Stimulated activated CD4-positive, alpha-beta T cell treated with anti-CD3 and anti-CD28 coated beads, Interleukin-2, amount 100 ng/mL, for 24 hours (primary cell): ENCODE results near the gene ADIPOR2.

Source experiments
- DNase-seq, 2 donors: peaks; one replicate each; pipeline ENCODE4 v3.0.0-alpha.2; 2020

The ADIPOR2 gene

DNA sequence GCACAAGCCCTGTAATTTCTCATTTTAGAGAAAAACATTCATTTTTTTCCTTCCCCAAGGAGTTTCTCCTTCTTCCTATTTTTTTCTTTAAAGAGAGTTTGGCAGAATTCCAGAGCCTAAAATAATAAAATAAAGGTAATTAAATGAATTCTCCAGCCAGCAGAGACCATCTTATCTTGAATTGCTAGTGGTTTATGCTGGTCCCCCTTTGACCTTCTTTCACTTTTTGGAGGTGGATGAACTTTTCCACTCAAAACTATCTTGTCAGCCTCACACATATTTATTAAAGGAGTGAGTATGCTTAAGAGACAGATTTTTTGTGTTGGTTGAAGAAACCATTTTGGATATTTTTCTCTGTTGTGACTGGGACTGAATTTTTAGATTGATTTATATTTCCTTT lies 47.6 kb downstream of the ADIPOR2 start:
- DNase-seq = no peak

GRCh38 chr12:1739368-1739767 lies 48.5 kb downstream of the ADIPOR2 start:
- no peak for DNase-seq

DNA sequence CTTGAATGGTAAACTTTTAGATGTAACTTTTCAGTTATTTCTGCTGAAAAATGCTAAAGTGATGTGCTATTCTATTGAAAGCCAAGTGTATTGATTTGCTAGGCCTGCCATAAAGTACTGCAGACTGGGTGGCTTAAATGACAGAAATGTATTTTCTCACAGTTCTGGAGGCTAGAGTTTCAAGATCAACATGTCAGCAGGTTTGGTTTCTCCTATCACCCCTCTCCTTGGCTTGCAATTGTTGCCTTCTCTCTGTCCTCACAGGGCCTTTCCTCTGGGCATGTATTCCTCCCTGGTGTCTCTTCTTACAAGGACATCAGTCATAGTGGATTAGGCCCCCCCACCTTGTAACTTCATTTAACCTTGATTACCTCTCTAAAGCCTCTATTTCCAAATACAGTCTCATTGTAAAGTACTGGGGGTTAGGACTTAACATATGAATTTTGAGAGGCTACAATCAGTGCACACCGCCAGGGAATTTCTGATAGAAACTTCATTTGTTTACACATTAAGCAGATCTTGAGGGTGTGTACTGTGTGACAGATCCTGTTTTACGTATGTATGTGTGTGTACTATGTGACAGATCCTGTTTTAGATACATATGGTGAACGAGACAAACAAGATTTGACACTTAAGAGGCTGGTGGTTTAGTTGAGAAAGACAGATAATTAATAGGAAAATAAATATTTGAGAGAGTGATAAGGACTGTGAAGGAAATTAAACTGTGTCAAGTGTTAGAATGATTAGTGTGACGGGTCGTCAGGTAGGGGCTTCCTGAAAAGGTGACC lies 49.5 kb downstream of the ADIPOR2 start:
- no peak for DNase-seq

GRCh38 chr12:1741154-1741949 lies 50.5 kb downstream of the ADIPOR2 start:
- DNase-seq = no peak

DNA sequence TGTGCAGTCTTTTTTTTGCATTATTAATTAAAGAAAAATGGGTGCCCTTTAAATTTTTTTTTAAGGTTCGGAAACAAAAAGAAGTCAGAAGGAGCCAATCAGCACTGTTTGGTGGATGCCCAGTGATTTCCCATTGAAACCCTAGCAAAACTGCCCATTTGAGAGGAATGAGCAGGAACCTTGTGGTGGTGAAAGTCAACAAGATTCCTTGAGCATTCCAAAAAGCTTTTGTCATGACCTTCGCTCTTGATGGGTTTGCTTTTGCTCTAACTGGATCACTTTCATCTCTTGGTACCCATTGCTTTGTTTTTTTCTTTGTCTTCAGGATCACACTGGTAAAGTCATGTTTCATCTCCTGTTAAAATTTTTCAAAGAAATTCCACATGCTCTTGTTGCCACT lies 54.1 kb downstream of the ADIPOR2 start:
- DNase-seq = no peak

DNA sequence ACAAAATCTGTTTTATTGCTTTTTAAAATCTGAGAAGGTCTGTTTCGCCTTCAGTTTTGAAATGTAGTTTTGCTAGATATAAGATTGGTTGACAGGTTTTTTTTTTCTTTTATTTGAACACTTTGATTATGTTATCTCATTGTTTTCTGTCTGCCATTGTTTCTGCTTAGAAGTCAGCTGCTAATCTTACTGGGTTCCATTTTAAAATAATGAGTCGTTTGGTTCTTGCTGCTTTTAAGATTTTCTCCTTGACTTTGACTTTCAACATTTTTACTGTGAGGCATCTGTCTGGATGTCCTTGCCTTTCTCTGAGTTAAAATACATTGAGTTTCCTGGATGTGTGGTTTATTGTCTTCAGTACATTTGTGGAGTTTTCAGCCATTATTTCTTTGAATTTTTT lies 56.7 kb downstream of the ADIPOR2 start:
- no peak for DNase-seq

DNA sequence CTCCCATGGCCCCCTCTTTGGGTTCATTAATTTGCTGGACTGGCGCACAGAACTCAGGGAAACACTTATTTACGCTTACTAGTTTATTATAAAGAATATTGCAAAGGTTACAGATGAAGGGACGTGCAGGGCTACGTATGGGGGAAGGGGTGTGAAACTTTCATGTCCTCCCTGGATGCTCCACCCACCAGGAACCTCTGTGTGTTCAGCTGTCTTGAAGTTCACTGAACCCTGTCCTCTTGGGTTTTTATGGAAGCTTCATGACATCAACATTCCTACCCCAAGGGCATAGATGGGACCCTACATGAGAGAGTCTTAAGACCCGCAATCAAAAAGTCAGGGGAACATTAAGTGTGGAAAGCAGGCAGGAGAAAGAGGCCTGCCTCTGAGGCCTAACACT lies 58.1 kb downstream of the ADIPOR2 start:
- no peak for DNase-seq

GRCh38 chr12:1750300-1750699 lies 59.4 kb downstream of the ADIPOR2 start:
- no peak for DNase-seq

GRCh38 chr12:1758376-1758775 lies 67.5 kb downstream of the ADIPOR2 start:
- DNase-seq = no peak

GRCh38 chr12:1758887-1759286 lies 68.0 kb downstream of the ADIPOR2 start:
- DNase-seq = no peak

GRCh38 chr12:1760566-1761382 lies 69.9 kb downstream of the ADIPOR2 start:
- DNase-seq = no peak

DNA sequence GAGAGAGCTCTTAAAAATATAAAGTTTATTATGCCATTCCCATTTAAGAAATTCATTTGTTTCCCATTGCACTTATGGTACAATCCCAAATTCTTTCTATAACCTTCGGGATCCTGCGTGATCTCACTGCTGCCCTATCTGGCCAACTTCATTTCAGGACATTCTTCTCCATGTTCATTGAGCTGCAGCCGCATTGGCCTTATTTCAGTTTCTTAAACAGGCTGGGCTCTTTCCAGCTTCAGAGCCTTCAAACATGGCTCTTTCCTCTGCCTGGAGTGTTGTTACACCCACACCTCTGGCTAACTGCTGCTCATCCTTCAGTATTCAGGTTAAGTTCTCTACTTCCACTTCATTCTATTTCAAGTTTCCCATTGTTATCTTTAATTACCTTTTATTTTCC lies 71.0 kb downstream of the ADIPOR2 start:
- no peak for DNase-seq

DNA sequence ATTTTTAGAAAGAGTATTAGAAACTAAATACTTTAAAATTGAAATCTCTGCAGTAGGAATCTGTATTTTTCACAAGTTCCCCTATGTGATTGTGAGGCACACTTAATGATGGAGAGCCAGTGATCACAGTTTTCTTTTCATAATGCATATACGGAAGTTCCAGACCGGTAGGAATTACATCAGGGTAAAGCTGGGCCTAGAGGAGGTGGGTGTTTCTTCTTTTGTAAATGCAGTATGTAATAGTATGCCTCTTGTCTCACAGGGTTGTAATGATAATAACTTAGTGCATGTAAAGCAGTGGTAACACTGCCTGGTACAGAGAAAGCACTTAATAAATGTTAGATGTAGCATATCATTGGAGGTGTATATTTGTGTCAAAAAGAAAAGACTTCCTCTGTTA lies 72.3 kb downstream of the ADIPOR2 start:
- no peak for DNase-seq

GRCh38 chr12:1766110-1766509 lies 75.2 kb downstream of the ADIPOR2 start:
- DNase-seq = no peak

DNA sequence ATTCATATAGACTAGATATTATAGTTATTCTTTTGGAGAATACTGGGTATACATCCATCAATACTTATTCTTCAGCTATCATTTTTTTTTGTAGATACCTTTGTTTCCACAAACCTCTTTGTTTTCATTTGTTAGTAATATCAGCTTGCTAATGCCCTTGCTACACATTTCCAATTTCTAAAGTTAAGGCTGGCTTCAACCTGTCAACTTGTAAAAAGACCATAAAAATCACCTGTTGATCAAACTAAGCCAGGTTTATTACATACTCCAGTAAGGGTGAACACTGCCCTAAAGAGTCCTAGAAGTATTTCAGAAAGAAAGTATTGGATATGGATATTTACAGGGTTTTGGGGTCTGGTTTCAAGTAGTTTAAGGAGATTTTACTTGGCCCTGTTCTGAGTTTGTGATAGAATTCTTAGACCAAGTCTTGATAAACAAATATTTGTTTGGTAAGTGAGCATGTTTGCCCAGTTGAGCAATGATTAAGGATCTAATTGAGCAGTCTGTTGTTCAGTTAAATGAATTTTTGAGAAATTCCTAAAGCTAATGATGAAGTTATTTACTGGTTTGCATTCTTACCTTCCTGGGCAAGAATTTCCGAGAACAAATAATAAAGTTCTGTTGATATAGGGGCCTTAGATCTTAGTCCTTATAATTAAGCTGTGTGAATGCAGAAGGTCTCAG lies 76.7 kb downstream of the ADIPOR2 start:
- no peak for DNase-seq

DNA sequence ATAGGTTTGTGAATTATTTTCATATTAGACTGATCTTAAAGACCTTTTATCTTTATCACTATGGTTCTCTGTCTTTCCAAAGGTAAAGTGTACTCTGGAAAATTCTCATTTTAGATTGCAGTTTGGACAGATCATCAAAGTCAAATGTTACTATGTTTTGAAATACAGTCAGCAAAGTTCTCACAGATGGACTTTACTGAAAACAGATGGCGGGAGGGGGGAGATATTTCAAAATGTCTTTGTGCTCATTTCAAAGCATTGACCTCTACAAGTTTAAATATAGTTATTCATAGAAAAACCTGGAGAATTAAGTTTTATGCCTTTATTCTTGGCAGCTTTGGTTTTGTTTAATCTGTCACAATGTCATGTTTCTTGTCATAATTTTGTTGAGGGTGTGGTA lies 77.7 kb downstream of the ADIPOR2 start:
- no peak for DNase-seq

DNA sequence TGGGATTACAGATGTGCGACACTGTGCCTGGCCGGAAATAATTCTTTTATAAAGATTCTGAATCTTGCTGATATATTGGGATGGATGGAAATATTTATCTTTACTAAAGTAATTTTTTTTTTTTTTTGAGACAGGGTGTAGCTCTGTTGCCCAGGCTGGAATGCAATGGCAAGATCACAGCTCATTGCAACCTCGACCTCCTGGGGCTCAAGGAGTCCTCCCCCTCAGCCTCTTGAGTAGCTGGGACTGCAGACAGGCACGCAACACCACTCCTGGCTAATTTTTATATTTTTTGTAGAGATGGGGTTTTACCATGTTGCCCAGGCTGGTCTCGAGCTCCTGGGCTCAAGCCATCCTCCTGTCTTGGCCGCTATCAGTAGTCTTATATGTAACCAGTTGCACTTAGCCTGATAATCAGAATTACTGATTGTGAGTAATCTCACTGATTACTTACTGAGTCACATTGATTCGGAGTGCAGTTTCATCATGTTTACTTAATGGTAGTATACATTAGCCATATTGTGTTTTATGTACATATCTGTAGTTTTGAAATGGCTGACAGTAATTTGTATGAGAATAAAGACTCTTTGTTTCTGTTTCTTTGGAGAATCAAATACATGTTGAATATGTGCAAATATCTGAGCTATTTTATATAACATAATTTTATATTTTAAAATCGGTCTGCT lies 79.1 kb downstream of the ADIPOR2 start:
- no peak for DNase-seq

DNA sequence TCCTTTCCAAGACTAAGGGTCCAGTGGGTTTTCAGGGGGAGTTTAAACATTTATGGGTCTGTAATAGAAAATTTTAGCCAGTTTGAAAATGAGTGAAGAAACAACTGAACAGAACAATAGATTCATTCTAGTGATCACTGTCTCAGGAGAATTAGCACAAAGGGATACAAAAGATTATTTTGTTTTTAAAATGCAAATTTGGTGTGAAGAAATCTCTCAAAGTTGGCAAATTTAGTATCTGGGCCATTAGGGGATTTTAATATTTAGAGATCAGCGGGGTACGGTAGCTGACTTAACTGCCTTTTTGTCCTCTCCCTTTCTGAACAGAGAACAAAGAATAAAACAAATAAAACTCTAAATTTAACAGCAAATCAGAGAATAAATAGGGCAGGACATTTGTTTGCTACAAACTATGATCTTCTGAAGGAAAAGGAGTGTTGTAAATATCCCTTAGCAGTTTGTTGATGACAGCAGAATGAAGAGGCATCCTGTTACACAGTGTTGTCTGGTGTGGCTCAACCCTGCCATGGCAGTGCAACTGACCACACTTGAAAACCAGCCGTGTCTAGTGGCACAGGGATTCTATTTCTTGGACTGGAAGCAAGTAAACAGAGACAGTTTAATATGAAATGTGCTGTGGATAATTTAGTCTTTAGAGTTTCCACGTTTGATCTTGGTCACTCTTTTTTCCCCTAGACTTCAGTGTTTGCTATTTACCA lies 83.2 kb downstream of the ADIPOR2 start:
- no peak for DNase-seq

GRCh38 chr12:1776170-1776921 lies 85.5 kb downstream of the ADIPOR2 start:
- DNase-seq = no peak

GRCh38 chr12:1777798-1778197 lies 86.9 kb downstream of the ADIPOR2 start:
- no peak for DNase-seq

- DNase-seq = no peak
These were observed 88.0 kb downstream of the ADIPOR2 start for GRCh38 chr12:1778911-1779310.
